H1 (cell line): Measurements from ENCODE around the gene ATG16L2.

ENCODE experiments used
- CBX8 ChIP-seq: fragments of 300-800, 300-1000 bp; sonication (generic); IDR thresholded peaks from 2 replicates; pipeline ENCODE4 v1.7.1; 2016; ENCODE audit warnings: low read depth, low read length, borderline replicate concordance
- EGR1 ChIP-seq: IDR thresholded peaks from 2 replicates; pipeline ENCODE4 v1.6.1; 2011; ENCODE audit warnings: low read depth, low read length, borderline replicate concordance
- EZH2 ChIP-seq: fragments of 200-600 bp; sonication (generic); IDR thresholded peaks from 2 replicates; pipeline ENCODE4 v1.7.1; 2012; ENCODE audit warnings: low read depth, mild to moderate bottlenecking, moderate library complexity, low read length, inconsistent platforms; ENCODE audit not compliant: severe bottlenecking
- GTF2F1 ChIP-seq: IDR thresholded peaks from 2 replicates; pipeline ENCODE4 v1.6.1; 2012; ENCODE audit warnings: low read depth, low read length, improper control_type of control experiment, borderline replicate concordance
- NRF1 ChIP-seq: IDR thresholded peaks from 2 replicates; pipeline ENCODE4 v1.6.1; 2011; ENCODE audit warnings: mild to moderate bottlenecking, low read depth, low read length, improper control_type of control experiment
- POLR2A ChIP-seq, 2 experiments: IDR thresholded peaks; 1 replicate in 1 of 2; 2 replicates in 1 of 2; pipeline ENCODE4 v1.6.1; 2011; ENCODE audit warnings: low read depth in 2 of 2, low read length in 2 of 2, mild to moderate bottlenecking in 2 of 2; ENCODE audit errors: control extremely low read depth in 1 of 2
- POLR2AphosphoS5 ChIP-seq: IDR thresholded peaks from 2 replicates; pipeline ENCODE4 v1.6.1; 2011; ENCODE audit warnings: low read depth, low read length
- SAP30 ChIP-seq: fragments of 300-600 bp; sonication (generic); IDR thresholded peaks from 2 replicates; pipeline ENCODE4 v1.7.1; 2012; ENCODE audit warnings: low read length, moderate library complexity, mild to moderate bottlenecking, inconsistent platforms; ENCODE audit not compliant: insufficient read depth, insufficient replicate concordance
- TAF1 ChIP-seq: IDR thresholded peaks from 2 replicates; pipeline ENCODE4 v1.6.1; 2011; ENCODE audit warnings: mild to moderate bottlenecking, low read depth, low read length
- YY1 ChIP-seq: IDR thresholded peaks from 2 replicates; pipeline ENCODE4 v1.6.1; 2011; ENCODE audit warnings: low read depth, mild to moderate bottlenecking, low read length
- TF ChIP-seq, protein P1 (sequence below), 3 experiments: IDR thresholded peaks; 1 replicate in 2 of 3; 2 replicates in 1 of 3; pipeline versions ENCODE4 v1.5.1 to v1.6.1; 2011; ENCODE audit warnings: low read length in 3 of 3, mild to moderate bottlenecking in 3 of 3, inconsistent platforms in 2 of 3, low read depth in 1 of 3, moderate library complexity in 1 of 3; ENCODE audit not compliant: insufficient read depth in 1 of 3; ENCODE audit errors: control extremely low read depth in 1 of 3

- no peak for TF ChIP-seq POLR2A (IDR thresholded peaks at IDR 0.05; ENCODE audit: control extremely low read depth in 1 of 2, low read depth in 2 of 2, low read length in 2 of 2)
- TF ChIP-seq CBX8 = no peak
- TF ChIP-seq YY1 = no peak
- TF ChIP-seq, protein P1, sequence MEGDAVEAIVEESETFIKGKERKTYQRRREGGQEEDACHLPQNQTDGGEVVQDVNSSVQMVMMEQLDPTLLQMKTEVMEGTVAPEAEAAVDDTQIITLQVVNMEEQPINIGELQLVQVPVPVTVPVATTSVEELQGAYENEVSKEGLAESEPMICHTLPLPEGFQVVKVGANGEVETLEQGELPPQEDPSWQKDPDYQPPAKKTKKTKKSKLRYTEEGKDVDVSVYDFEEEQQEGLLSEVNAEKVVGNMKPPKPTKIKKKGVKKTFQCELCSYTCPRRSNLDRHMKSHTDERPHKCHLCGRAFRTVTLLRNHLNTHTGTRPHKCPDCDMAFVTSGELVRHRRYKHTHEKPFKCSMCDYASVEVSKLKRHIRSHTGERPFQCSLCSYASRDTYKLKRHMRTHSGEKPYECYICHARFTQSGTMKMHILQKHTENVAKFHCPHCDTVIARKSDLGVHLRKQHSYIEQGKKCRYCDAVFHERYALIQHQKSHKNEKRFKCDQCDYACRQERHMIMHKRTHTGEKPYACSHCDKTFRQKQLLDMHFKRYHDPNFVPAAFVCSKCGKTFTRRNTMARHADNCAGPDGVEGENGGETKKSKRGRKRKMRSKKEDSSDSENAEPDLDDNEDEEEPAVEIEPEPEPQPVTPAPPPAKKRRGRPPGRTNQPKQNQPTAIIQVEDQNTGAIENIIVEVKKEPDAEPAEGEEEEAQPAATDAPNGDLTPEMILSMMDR (IDR thresholded peaks at IDR 0.05; ENCODE audit: control extremely low read depth in 1 of 3, insufficient read depth in 1 of 3, low read depth in 1 of 3, low read length in 3 of 3) = no peak
- no peak for TF ChIP-seq POLR2AphosphoS5
- no peak for TF ChIP-seq EGR1
- TF ChIP-seq SAP30 = no peak
- no peak for TF ChIP-seq EZH2
- no peak for TF ChIP-seq TAF1
- TF ChIP-seq NRF1 = no peak
- no peak for TF ChIP-seq GTF2F1
Measured at GRCh38 chr11:72860010-72860409, 45.8 kb downstream of the ATG16L2 start.
